GDM1 (cell line): ENCODE measurements around the gene HOXD4.

ENCODE experiments used
- DNase-seq: peaks from one replicate; lab custom pipeline; 2025; lab: John Stamatoyannopoulos, UW

Gene HOXD4

DNA sequence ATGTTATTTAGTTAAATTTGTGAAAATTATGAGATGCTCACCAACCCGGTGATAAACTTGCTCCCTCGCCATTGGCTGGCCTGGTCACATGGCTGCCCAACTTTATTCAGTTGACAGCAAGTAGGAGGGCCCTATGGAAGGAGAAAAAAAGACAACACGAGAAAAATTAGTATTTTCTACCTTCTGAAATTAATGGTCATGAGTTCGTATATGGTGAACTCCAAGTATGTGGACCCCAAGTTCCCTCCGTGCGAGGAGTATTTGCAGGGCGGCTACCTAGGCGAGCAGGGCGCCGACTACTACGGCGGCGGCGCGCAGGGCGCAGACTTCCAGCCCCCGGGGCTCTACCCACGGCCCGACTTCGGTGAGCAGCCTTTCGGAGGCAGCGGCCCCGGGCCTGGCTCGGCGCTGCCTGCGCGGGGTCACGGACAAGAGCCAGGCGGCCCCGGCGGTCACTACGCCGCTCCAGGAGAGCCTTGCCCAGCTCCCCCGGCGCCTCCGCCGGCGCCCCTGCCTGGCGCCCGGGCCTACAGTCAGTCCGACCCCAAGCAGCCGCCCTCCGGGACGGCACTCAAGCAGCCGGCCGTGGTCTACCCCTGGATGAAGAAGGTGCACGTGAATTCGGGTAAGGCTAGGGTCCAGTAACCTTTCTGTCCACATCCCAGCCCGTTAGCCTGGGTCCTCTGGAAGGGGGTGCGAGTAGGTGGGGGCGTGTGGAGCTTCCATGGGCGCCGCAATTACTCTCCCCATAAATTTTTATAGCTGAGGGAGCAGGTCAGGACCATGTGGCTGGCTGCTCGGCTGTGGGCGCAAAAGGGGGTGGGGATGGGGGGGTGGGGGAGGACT, at the start of gene HOXD4:
HOXD4 (plus strand) TSS at position 109 of the 846 bp plus-strand sequence; CDS start at position 193, 84 bp downstream.
- no peak for DNase-seq

DNA sequence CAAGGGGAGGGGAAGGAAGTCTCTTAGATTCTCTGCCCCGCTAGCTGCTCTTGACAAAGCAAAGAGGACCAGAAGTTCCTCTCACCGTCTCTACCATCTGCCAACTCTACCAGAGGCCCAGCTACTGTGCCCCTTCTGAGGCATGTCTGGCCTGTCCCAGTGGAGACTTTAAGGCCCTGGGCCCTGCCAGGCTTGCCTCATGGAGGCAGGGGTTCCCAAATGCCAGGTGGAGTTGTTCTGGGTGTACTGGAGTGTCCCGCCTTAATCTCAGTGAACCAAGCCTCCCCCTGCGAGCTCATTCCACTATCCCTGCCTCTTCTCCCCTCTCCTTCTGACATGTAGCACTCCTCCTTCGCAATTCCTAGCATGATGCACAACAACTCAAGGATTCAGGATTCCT, 49.5 kb upstream of the HOXD4 start:
- DNase-seq, result no peak

DNA sequence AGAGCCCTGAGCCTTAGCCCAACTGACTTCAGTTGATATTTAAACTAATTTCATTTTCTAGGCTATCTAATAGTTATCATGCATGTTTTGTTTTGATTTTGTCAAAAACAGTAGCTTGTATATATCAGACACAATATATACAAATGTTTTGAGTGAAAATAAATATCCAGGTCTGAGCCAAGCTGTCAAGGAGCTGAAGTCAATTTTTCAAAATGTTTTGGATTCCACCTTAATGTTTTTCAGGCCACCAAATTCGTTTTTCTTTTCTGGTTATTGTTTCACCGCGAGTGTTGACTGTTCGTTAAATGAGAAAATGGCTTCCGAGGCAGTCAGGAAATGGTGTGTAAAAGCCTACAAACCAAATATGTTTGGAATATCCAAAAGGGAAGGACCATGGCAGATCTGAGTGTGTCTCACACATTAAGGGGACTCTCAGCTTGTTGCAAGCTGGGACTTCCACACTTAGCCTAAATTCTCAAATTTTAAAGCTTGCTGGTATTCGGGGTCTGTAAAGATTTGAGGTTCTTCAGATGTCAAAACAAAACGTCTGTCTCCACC, 49.0 kb upstream of the HOXD4 start:
- no peak for DNase-seq

DNA sequence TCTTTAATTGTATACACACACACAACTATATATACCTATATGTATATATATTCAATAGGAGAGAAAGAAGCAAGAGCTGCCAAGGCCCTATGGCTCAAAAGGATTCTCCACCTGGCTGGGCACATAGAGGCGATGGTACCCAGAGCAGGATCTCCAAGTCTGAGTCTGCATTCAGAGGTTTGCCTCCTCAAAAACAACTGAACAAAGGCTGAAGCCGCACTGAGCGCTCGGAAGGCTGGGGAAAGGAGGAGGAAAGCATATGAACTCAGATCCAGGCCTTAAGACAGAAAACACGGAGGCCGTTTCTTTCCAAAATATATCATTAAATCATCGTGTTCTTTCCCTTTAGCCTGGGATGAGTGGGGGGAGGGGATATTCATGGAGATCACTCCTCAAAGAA, 48.2 kb upstream of the HOXD4 start:
- DNase-seq, result no peak

DNA sequence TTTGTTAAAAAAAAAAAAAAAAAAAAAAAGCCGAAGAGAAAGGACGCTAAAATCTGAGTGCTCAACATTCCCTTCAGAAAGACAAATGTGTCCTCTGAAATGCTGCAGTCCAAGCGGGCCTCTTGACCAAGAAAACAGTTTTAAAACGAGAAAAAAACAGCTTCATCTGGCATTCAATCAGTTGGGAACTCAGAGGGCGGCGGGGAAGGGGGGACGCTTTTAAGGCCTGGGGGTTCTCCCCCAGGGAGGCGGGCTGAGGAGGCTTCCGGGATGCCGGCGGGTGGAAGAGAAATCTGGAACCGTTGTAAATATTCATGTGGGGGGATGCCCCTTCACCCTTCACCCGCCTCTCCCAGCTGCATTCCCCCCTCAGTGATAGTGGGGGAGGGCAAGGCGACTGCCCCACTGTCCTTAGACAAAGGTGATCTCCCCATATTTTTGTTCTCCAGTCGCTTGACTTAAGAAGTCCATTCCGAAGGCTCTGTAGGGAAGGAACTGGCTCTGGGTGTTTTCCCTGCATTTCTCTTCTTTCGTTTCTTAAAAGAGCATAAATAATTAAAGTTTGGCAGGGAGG, 47.5 kb upstream of the HOXD4 start:
- no peak for DNase-seq

DNA sequence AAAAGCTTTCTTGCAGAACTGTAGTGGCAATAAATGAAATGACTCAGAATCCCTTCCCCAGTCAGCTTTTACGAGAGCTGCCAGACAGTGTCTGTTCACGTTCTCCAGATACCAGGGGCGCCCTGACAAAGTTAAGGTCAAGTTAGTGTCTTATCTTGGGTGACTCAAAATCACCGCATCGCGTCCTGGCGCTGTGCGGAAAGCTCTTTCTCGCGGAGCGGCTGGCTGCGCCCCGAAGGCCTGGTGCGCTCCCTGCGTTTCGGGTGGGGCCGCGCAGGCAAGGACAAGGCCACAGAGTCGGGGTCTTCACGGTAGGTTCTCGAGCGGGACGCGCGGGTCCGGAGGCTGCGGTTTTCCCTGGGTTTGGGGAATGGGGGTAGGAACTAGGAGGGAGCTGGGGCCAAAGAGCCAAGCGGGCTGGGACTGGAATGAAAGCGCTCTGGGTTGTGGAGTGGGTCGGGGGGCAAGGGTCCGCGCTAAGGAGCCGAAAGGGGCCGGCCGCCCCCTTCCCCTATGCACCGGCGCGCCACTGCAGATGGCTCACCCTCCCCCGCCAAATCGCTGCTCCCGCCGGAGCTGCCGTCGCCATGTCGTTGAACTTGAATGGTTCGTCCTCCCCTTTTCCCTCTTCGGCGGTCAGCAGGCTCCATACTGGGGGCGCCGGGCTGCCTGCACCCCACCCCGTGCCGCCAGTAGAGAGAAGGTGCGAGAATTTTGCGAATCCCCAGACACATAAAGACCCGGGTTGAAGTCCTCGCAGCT, 46.9 kb upstream of the HOXD4 start:
- no peak for DNase-seq

DNA sequence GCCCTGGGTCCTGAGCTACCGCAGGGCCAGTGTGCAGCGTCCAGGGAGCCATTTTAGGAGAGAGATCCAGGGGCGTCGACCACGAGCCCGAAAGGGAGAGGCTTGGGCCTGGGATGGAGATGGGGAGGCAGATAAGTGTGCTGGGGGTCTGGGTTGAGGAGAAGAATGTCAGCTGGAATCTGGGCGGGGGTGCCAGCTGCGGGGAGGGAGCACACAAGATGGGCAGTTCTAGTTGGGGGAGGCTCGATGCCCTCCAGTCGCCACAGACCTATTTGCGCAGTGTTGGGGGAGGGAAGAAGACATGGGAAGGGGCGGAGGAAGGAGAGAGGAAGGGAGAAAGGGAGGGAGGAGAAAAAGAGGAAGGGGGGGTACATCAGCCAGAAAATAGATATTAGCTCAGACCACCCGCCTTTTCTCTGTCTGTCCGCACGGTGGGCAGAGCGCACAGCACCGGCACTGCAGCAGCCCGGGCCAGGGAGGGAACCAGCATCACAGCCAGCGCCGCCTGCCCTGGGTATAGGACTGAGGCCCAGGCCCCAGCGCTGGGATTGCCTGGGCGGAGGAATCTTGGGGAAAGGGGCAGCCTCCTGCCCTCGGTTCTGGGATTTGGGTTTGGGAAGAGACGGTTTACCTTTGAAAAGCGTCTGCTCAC, 46.1 kb upstream of the HOXD4 start:
- no peak for DNase-seq

DNA sequence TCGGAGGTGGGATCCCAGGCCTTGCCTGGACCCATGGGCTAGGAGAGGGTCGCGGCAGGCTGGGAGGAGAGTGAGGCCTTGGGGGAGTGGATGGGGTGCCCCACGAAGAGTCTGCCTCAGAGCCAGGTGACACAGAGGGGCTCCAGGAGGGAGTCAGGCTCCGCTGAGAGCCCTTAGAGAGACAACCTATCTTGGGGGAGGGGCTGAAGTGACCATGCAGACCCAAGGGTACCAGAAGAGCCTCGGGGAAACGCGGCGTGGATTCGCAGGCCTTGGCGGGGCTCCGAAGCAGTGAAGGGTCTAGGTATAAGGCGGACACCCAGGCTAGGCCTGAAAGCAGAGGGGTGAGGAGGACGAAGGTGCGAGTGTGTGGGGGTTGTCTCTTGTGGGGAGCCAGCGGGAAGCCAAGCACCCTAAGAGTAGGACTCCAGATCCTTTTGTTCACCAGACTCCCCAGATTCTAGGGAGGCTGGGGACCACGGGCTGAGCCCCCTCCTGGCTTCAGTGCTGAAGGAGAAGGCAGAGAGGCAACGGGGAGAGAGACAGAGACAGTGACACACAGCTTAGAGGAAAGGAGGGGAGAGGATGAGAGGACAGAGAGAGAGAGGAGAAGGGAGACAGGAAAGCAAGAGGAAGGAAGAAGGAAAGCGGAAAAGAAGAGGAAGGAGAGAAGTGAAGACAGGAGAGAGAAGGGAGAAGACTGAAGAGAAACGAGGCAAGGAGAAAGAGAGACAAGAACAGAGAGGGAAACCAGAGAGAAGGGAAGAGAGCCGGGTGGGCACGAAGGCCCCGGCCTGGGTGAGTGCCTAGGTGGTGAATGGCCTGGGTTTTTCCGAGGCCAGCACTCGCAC, 45.4 kb upstream of the HOXD4 start:
- no peak for DNase-seq

DNA sequence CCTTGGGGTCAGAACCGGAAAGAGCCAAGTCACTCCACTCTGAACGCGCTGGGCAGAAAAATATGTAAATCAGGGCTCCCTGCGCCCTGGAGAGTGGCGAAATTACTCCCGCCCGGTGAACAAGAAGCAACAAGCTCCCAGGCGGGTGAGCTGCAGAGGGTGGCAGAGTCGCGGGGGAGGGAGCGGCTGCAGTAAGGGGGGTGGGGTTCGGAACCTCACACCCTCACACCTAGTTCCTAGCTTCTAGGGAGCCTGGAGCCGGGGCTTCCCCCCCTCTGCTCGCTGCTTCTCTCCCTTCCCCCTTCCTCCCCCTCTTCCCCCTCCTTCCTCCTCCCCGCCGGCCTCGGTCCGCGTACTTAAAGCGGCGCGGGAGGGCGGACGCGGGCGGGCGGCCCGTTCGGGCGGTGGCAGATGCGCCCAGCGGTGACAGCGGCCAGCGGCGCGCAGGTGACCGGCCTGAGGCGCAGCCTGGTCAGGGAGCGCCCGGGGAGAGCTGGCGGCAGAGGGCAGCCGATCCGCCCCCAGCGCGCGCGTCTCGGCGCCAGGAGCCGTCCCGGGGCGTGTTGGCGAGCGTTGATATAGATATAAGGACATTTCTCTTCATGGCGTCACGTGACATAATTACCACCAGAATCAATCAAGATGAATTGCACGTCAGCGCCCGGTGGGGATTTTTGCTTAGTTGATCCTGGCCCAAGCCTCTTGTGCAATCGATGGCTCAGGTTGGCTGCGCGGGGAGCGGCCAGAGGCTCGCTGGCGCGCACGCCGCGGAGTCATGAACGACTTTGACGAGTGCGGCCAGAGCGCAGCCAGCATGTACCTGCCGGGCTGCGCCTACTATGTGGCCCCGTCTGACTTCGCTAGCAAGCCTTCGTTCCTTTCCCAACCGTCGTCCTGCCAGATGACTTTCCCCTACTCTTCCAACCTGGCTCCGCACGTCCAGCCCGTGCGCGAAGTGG, 44.5 kb upstream of the HOXD4 start, which contains the start of gene HOXD11:
HOXD11 (plus strand) TSS at position 700 of the 959 bp plus-strand sequence; CDS start at position 776, 76 bp downstream.
- no peak for DNase-seq

DNA sequence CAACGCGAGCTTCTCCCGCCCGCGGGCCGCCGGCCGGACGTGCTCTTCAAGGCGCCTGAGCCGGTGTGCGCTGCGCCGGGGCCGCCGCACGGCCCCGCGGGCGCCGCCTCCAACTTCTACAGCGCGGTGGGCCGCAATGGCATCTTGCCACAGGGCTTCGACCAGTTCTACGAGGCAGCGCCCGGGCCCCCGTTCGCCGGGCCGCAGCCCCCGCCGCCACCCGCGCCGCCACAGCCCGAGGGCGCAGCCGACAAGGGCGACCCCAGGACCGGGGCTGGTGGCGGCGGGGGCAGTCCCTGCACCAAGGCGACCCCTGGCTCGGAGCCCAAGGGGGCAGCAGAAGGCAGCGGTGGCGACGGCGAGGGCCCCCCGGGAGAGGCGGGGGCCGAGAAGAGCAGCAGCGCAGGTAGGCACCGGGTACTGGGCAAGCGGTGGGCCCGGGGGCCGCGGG, 43.6 kb upstream of the HOXD4 start:
- no peak for DNase-seq

DNA sequence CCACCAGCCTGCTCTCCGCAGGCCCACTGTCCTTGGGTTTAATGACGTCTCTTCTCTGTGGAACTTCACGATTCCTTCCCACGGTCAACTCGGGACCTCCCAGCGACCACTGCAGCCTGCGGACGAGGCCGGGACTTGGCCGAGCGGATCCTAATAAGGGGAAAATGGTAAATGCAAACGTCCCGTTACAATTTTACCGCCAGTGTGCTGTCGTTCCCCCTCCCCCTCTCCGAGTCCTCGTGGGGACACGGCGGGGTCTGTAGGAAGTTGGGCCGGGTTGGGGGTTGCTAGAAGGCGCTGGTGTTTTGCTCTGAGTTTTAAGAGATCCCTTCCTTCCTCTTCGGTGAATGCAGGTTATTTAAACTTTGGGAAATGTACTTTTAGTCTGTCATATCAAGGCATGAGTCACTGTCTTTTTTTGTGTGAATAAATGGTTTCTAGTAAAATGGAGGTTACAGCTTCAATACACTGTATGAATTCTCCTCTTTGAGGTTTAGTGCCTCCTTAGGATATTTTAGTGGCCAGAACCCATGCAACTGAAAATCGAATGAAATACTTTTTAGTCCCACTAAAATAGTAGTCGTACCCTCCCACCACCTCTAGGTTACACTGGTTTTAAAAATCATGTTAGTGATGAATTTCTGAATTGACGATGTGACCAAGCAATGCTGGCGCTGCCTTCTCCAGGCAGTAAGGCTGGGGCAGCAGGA, 42.0 kb upstream of the HOXD4 start:
- DNase-seq, result no peak

DNA sequence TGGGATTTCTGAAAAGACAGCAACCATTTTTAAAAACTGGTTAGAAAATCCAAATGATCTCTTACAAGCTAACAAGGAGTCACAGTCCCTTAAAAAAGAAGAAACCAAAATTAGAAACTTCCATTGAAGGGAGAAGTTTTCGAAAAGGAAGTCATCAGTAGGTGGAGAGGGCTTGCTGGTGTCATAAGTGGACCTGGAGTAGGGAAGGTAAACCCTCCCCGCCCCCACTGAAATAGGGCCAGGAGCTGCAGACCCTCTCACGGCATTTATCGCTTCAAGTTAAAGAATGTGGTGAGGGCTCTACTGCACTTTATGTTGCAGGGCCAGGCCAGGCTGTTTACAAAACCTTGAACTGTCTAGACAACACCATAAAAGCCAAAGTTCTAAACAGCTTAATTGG, 41.4 kb upstream of the HOXD4 start:
- DNase-seq, result no peak

DNA sequence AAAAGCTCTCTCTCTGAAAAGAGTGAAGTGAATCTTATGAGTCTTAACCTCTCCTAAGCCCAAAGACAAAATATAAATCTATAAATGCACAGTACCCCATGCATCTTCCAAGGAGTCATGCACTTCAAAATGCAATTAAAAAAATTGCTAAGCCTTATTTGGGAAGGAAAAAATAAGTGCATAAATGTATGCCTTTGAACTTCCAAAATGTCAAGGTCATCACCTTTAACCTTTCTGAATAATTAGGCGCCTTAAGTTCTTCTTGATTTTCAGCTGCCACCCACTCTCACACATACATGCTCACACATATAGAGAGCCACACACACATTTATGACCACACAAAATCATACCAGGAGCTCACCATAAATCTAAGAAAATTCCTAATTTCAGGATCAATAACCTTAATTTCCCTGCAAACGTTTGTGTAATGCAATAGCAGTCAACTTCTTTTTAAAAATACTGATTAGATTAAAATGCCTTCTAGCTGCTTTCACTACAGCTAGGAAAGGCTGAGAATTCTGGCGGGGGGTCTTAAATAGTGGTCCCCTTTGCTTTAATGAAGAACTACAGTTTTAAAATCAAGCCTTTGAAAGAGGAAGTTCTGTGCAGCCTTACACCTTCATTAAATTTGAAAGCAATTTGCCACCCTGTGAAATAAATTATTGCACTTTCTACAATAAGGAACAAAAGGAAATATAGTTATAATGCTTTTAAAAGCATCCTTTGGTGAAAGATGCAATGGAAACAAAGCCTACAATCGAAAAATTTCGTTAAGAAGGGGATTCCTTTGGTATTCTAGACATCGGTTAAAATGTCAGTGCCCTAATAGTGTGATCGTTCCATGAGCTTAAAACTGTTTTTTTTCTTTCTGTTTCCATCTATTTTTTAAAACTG, 40.7 kb upstream of the HOXD4 start:
- no peak for DNase-seq

DNA sequence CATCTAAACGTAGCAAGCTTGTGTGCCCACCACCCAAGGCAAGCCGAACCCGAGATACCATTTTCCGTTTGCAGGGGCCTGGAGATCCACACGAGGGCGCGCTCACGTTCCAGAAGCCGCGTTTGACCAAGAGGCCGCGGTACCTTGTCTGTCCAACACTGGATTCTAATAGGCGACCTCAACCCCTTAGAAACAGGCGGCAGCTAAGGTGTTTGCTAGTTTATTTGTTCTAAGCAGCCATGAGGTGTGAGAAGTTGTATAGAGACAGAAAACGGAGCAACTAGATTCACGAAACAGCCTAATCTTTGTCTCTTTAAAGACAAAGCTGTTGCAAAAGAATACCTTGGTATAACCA, 40.1 kb upstream of the HOXD4 start:
- no peak for DNase-seq

DNA sequence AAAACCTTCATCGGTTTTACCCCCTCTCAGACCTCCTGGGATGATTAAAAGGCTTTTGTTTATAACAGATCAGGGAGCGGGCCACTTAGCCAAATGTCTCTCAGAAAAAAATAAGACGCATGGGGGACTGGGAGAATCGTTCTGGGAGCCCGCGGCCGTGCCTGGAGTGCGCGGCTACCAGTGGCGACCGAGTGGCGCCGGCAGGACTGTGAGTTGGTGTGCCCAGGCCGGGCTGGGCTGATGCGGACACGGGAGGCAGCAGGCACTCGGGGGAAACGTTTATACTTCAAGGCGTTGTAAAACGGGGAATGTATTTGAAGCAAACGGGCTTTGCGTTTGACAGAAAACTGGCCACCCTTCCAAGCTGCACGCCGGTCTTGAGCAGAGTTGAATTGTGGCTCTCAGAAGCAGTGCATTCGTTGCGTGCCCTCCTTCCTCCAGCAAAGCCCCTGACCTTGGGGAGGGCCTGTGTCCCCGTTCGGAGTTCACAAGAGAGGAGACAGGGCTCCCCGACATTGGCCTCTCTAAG, 39.4 kb upstream of the HOXD4 start:
- no peak for DNase-seq

DNA sequence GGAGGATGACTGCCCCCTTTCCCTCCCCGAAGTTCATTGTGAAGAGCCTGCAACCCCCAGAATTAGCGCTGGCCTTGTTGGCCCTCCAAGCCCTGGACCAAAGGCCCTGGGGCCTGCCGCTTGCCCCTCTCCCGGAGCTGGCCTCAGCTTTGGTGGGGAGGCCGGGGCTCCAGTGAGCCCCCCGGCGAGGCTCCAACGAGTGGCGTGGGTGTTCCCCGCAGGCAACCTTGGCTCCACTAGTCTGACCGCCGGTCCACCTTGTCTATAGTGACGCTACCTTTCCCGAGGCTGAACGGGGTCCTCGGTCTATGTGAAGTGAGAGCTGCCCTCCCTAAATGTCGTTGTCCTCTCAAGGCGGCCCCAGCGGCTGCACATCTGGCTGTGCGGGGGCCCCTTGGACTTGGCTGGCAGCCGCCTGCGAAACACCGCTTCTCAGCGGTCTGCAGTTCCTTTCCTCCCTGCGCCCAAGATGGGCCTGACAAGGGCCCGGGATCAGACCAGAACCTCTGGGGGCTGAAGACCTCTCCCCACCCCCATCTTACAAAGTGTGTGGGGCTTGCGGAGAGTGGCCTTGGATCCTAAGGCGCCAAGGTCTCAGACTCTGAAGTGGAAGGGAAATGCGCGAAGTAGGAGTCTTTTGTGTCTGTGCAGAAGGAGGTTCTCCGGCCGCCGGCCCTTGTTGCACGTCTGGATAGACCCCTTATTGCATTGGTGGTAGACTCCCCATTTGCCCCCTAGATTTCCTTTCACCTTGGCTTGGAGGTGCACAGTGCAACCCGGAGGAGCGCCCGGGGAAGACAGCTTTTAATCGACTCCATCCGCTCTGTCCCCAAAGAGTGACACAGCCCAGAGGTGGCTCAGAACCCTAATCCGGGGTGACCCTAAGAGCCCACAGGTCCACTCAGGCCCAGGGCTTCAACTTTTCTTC, 38.7 kb upstream of the HOXD4 start:
- DNase-seq, result no peak
